CD14-positive monocyte (primary cell): Measurements from ENCODE around the gene EPN1. TPM values are rescaled to one million over a fixed set of nuclear protein-coding genes. Genes with fewer than 3 reads are reported as not detected.

Experiments
- polyA plus RNA-seq, 3 donors: library from polyadenylated mRNA; depleted of rRNA in 1 of 3; unstranded in 2 of 3; stranded (reverse) in 1 of 3; fragments of 300-500 nt in 2 of 3; fragments of >200 nt in 1 of 3; fragmentation: Illumina TruSeq in 2 of 3; gene quantifications; 1 replicate in 2 of 3; 2 replicates in 1 of 3; pipeline ENCODE4 v1.2.3, GENCODE V29; 2012 to 2021
- small RNA-seq: library from RNA; depleted of rRNA; stranded (forward); fragments of <200 nt; gene quantifications from one replicate; pipeline ENCODE3, GENCODE V24; 2012; ENCODE audit warnings: low read depth; ENCODE audit not compliant: insufficient read length

EPN1 gene
- polyA plus RNA-seq, 3 donors: 18.7 to 75.2 (median 19.2) TPM

Small RNA genes lying within 50 kb of the gene (small RNA-seq; reads per million reads assigned to genes)
- gene AC010525.2: not detected

Other genes starting within 250 kb of the EPN1 start
- gene SHISA7, start 231.9 kb upstream of the EPN1 start, polyA plus RNA-seq: under 1 TPM in 1 of 3 donors, not detected in 2; 0.01 TPM
- 10 to 100 TPM; 14.8 to 20.2 (median 14.9) TPM for gene ISOC2, start 213.6 kb upstream of the EPN1 start, polyA plus RNA-seq
- gene C19orf85, start 210.5 kb upstream of the EPN1 start, polyA plus RNA-seq: not detected
- 1 to 10 TPM in 1 of 3 donors, under 1 TPM in 1, not detected in 1; 0.50 to 3.1 TPM for gene ZNF628, start 198.6 kb upstream of the EPN1 start, polyA plus RNA-seq
- gene NAT14, start 190.0 kb upstream of the EPN1 start, polyA plus RNA-seq: 1 to 10 TPM; 1.5 to 2.2 (median 1.9) TPM
- under 1 TPM in 1 of 3 donors, not detected in 2; 0.08 TPM for gene SSC5D, start 186.8 kb upstream of the EPN1 start, polyA plus RNA-seq
- gene SBK2, start 138.1 kb upstream of the EPN1 start, polyA plus RNA-seq: not detected
- not detected for gene SBK3, start 129.7 kb upstream of the EPN1 start, polyA plus RNA-seq
- gene ZNF579, start 94.4 kb upstream of the EPN1 start, polyA plus RNA-seq: 1 to 10 TPM in 1 of 3 donors, under 1 TPM in 1, not detected in 1; 0.05 to 1.8 TPM
- 1 to 10 TPM; 1.2 to 2.6 (median 1.6) TPM for gene FIZ1, start 75.7 kb upstream of the EPN1 start, polyA plus RNA-seq
- 10 to 100 TPM; 27.9 to 45.7 (median 41.8) TPM for gene ZNF524, start 74.9 kb upstream of the EPN1 start, polyA plus RNA-seq
- 1 to 10 TPM in 1 of 3 donors, under 1 TPM in 2; 0.03 to 6.0 (median 0.07) TPM for gene ZNF865, start 69.6 kb upstream of the EPN1 start, polyA plus RNA-seq
- 1 to 10 TPM; 1.5 to 5.5 (median 2.4) TPM for gene ZNF784, start 50.7 kb upstream of the EPN1 start, polyA plus RNA-seq
- gene ZNF580, start 34.2 kb upstream of the EPN1 start, polyA plus RNA-seq: 10 to 100 TPM in 2 of 3 donors, 1 to 10 TPM in 1; 9.7 to 46.5 (median 10.7) TPM
- gene ZNF581, start 31.6 kb upstream of the EPN1 start, polyA plus RNA-seq: 10 to 100 TPM; 25.1 to 31.6 (median 29.4) TPM
- 1 to 10 TPM in 2 of 3 donors, under 1 TPM in 1; 0.74 to 2.4 (median 1.2) TPM for gene CCDC106, start 27.0 kb upstream of the EPN1 start, polyA plus RNA-seq
- 100 to 1,000 TPM in 1 of 3 donors, 1 to 10 TPM in 2; 5.3 to 166 (median 5.4) TPM for gene U2AF2, start 20.2 kb upstream of the EPN1 start, polyA plus RNA-seq
- gene NLRP9, start 63.2 kb downstream of the EPN1 start, polyA plus RNA-seq: not detected
- gene RFPL4A, start 83.9 kb downstream of the EPN1 start, polyA plus RNA-seq: 1 to 10 TPM in 2 of 3 donors, under 1 TPM in 1; 0.33 to 8.4 (median 7.9) TPM
- gene RFPL4AL1, start 93.9 kb downstream of the EPN1 start, polyA plus RNA-seq: 1 to 10 TPM in 2 of 3 donors, not detected in 1; 1.1 to 1.3 TPM
- gene NLRP11, start 156.8 kb downstream of the EPN1 start, polyA plus RNA-seq: not detected
- gene NLRP4, start 161.3 kb downstream of the EPN1 start, polyA plus RNA-seq: not detected